ENCODE measurements around the gene NPR3. TPM values are rescaled to one million over a fixed set of nuclear protein-coding genes. Genes with fewer than 3 reads are reported as not detected.

Gene NPR3
- polyA plus RNA-seq, 1 of the 3 experiments (the other 2 are of a cell fraction), result 35.8 TPM

- H3K27ac ChIP-seq (ENCODE audit: low read depth in 2 of 2, low read length in 1 of 2), result peak overlapping the region; percentile 56 to 58; a peak in 3 of 4 replicates
- 17% methylated on average over 2 of the region's 2 CpGs for WGBS (ENCODE audit: low lambda C conversion rate)
- H4K20me1 ChIP-seq (ENCODE audit: insufficient read depth), result no peaks in the 10 kb centered on the region
- peaks cover 0 to 16% of the 10 kb centered on the region in 2 experiments; a peak in 3 of 4 replicates for H3K4me1 ChIP-seq (ENCODE audit: control insufficient read depth in 1 of 2, insufficient read depth in 2 of 2, low read depth in 1 of 2, low read length in 1 of 2)
- H3K36me3 ChIP-seq (replicated peaks in 1 of 2; ENCODE audit: control insufficient read depth in 1 of 2, insufficient read depth in 2 of 2, low read length in 1 of 2), result peaks cover 0 to 72% of the 10 kb centered on the region in 2 experiments
- H3K27me3 ChIP-seq (ENCODE audit: insufficient read depth), result no peaks in the 10 kb centered on the region
- no peaks in the 10 kb centered on the region for H3K9me2 ChIP-seq
- H3K4me2 ChIP-seq, result peak overlapping the region; percentile 21
- H3K79me2 ChIP-seq (ENCODE audit: insufficient read depth), result peaks cover 6% of the 10 kb centered on the region; the same call in 1 of the 2 replicates
- peaks cover 38% of the 10 kb centered on the region for H3F3A ChIP-seq (replicated peaks; ENCODE audit: insufficient read depth)
- no peak for DNase-seq
- CTCF ChIA-PET, result no interaction called here
- POLR2A ChIA-PET, result no interaction called here
- no peak overlapping the region for H3K4me3 ChIP-seq (ENCODE audit: low read depth in 2 of 2, low read length in 1 of 2)
- H3K9me3 ChIP-seq, result no peaks in the 10 kb centered on the region
- H2AFZ ChIP-seq (ENCODE audit: low read depth), result no peak overlapping the region
- H3K9ac ChIP-seq, result 0 out of 2 replicates have a peak overlapping the region, but pooled peaks have one; percentile 7
- TF ChIP-seq MEF2A (IDR thresholded peaks at IDR 0.05; ENCODE audit: borderline replicate concordance, low read depth), result peak; percentile 50; the same call in 1 of the 2 replicates
- TF ChIP-seq SIN3A (IDR thresholded peaks at IDR 0.05; ENCODE audit: borderline replicate concordance, low read depth, low read length), result no peak
- TF ChIP-seq, protein P1, sequence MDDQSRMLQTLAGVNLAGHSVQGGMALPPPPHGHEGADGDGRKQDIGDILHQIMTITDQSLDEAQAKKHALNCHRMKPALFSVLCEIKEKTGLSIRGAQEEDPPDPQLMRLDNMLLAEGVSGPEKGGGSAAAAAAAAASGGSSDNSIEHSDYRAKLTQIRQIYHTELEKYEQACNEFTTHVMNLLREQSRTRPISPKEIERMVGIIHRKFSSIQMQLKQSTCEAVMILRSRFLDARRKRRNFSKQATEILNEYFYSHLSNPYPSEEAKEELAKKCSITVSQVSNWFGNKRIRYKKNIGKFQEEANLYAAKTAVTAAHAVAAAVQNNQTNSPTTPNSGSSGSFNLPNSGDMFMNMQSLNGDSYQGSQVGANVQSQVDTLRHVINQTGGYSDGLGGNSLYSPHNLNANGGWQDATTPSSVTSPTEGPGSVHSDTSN (IDR thresholded peaks at IDR 0.05), result peak; percentile 54
- no peak for TF ChIP-seq USF1 (IDR thresholded peaks at IDR 0.05; ENCODE audit: borderline replicate concordance, low read depth)
- TF ChIP-seq, protein P2, sequence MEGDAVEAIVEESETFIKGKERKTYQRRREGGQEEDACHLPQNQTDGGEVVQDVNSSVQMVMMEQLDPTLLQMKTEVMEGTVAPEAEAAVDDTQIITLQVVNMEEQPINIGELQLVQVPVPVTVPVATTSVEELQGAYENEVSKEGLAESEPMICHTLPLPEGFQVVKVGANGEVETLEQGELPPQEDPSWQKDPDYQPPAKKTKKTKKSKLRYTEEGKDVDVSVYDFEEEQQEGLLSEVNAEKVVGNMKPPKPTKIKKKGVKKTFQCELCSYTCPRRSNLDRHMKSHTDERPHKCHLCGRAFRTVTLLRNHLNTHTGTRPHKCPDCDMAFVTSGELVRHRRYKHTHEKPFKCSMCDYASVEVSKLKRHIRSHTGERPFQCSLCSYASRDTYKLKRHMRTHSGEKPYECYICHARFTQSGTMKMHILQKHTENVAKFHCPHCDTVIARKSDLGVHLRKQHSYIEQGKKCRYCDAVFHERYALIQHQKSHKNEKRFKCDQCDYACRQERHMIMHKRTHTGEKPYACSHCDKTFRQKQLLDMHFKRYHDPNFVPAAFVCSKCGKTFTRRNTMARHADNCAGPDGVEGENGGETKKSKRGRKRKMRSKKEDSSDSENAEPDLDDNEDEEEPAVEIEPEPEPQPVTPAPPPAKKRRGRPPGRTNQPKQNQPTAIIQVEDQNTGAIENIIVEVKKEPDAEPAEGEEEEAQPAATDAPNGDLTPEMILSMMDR (IDR thresholded peaks at IDR 0.05), result no peak
- TF ChIP-seq EP300 (IDR thresholded peaks at IDR 0.05; ENCODE audit: borderline replicate concordance in 1 of 2, low read depth in 1 of 2, low read length in 1 of 2), result peak in 1 of 2 experiments; percentile 68; a peak in 2 of 4 replicates
- peak; percentile 52; the same call in 1 of the 2 replicates for TF ChIP-seq FOSL2 (IDR thresholded peaks at IDR 0.05; ENCODE audit: borderline replicate concordance, low read depth)
- TF ChIP-seq RCOR1 (IDR thresholded peaks at IDR 0.05; ENCODE audit: low read length), result no peak
- TF ChIP-seq, protein P3, sequence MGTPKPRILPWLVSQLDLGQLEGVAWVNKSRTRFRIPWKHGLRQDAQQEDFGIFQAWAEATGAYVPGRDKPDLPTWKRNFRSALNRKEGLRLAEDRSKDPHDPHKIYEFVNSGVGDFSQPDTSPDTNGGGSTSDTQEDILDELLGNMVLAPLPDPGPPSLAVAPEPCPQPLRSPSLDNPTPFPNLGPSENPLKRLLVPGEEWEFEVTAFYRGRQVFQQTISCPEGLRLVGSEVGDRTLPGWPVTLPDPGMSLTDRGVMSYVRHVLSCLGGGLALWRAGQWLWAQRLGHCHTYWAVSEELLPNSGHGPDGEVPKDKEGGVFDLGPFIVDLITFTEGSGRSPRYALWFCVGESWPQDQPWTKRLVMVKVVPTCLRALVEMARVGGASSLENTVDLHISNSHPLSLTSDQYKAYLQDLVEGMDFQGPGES (IDR thresholded peaks at IDR 0.05; ENCODE audit: low read depth, low read length), result no peak
- TF ChIP-seq, protein P4, sequence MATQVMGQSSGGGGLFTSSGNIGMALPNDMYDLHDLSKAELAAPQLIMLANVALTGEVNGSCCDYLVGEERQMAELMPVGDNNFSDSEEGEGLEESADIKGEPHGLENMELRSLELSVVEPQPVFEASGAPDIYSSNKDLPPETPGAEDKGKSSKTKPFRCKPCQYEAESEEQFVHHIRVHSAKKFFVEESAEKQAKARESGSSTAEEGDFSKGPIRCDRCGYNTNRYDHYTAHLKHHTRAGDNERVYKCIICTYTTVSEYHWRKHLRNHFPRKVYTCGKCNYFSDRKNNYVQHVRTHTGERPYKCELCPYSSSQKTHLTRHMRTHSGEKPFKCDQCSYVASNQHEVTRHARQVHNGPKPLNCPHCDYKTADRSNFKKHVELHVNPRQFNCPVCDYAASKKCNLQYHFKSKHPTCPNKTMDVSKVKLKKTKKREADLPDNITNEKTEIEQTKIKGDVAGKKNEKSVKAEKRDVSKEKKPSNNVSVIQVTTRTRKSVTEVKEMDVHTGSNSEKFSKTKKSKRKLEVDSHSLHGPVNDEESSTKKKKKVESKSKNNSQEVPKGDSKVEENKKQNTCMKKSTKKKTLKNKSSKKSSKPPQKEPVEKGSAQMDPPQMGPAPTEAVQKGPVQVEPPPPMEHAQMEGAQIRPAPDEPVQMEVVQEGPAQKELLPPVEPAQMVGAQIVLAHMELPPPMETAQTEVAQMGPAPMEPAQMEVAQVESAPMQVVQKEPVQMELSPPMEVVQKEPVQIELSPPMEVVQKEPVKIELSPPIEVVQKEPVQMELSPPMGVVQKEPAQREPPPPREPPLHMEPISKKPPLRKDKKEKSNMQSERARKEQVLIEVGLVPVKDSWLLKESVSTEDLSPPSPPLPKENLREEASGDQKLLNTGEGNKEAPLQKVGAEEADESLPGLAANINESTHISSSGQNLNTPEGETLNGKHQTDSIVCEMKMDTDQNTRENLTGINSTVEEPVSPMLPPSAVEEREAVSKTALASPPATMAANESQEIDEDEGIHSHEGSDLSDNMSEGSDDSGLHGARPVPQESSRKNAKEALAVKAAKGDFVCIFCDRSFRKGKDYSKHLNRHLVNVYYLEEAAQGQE (IDR thresholded peaks at IDR 0.05; ENCODE audit: low read depth, low read length), result no peak
- peak; percentile 62 for TF ChIP-seq JUND (IDR thresholded peaks at IDR 0.05)
- no peak for TF ChIP-seq RFX5 (IDR thresholded peaks at IDR 0.05; ENCODE audit: low read length)
- 0 out of 2 replicates have a peak, but pooled peaks have one; percentile 26 for TF ChIP-seq ELF1 (IDR thresholded peaks at IDR 0.05)
- no peak for TF ChIP-seq USF2 (IDR thresholded peaks at IDR 0.05; ENCODE audit: borderline replicate concordance, low read depth, low read length)
- TF ChIP-seq, protein P5, sequence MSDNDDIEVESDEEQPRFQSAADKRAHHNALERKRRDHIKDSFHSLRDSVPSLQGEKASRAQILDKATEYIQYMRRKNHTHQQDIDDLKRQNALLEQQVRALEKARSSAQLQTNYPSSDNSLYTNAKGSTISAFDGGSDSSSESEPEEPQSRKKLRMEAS (IDR thresholded peaks at IDR 0.05; ENCODE audit: low read depth), result no peak
- no peak for TF ChIP-seq CHD2 (IDR thresholded peaks at IDR 0.05; ENCODE audit: low read length, partially characterized antibody)
- no peak for TF ChIP-seq TAF1 (IDR thresholded peaks at IDR 0.05; ENCODE audit: borderline replicate concordance, low read depth, low read length)
- TF ChIP-seq RAD21 (IDR thresholded peaks at IDR 0.05; ENCODE audit: low read length), result no peak
- no peak for TF ChIP-seq NRF1 (IDR thresholded peaks at IDR 0.05; ENCODE audit: low read depth, low read length)
- TF ChIP-seq TEAD4 (IDR thresholded peaks at IDR 0.05; ENCODE audit: borderline replicate concordance, insufficient read depth), result peak; percentile 66; the same call in 1 of the 2 replicates
- no peak for TF ChIP-seq FOXM1 (IDR thresholded peaks at IDR 0.05; ENCODE audit: low read depth)
- no peak for TF ChIP-seq SMC3 (IDR thresholded peaks at IDR 0.05; ENCODE audit: low read depth, low read length)
- TF ChIP-seq YY1 (IDR thresholded peaks at IDR 0.05; ENCODE audit: low read depth), result no peak
- TF ChIP-seq FOXJ3 (CRISPR knock-in tag; IDR thresholded peaks at IDR 0.05), result no peak
Measured at GRCh38 chr5:32790411-32790951, 79.4 kb downstream of the NPR3 start.
